ENCODE data around the gene KLK13.

DNA sequence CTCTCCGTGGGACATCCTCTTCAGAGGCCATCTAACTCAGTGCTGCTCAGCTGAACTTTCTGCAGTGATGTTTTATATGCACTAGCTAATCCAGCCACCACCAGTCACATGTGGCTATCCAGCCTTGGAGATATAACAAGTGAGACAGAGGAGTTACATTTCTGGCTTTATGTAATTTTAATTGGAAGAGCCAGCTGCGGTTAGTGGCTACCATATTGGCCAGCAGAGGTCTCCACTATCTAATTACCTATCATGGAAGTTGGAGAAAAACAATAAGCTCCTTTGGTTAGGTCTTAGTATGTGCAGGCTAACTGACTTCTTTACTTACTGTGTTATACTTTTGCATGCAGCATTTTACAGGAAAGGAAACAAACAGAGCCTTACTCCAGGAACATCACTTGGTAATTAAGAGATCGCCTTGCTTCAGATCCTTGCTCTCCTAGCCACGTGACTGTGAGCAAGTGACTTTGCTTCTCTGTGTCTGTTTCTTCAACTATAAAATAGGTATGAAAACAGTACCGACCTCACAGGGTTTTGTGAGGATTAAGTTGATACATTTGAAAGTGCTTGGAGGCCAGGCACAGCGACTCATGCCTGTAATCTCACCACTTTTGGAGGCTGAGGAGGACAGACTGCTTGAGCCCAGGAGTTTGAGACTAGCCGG, 43.8 kb downstream of the KLK13 start:
- TF ChIP-seq, protein P1, sequence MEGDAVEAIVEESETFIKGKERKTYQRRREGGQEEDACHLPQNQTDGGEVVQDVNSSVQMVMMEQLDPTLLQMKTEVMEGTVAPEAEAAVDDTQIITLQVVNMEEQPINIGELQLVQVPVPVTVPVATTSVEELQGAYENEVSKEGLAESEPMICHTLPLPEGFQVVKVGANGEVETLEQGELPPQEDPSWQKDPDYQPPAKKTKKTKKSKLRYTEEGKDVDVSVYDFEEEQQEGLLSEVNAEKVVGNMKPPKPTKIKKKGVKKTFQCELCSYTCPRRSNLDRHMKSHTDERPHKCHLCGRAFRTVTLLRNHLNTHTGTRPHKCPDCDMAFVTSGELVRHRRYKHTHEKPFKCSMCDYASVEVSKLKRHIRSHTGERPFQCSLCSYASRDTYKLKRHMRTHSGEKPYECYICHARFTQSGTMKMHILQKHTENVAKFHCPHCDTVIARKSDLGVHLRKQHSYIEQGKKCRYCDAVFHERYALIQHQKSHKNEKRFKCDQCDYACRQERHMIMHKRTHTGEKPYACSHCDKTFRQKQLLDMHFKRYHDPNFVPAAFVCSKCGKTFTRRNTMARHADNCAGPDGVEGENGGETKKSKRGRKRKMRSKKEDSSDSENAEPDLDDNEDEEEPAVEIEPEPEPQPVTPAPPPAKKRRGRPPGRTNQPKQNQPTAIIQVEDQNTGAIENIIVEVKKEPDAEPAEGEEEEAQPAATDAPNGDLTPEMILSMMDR (IDR thresholded peaks at IDR 0.05; ENCODE audit: borderline replicate concordance, extremely low read depth, low read length, poor library complexity, severe bottlenecking): peak; percentile 62
- TF ChIP-seq EZH2 (IDR thresholded peaks at IDR 0.05; ENCODE audit: borderline replicate concordance, low read depth, low read length, severe bottlenecking): no peak
